Heart left ventricle (tissue), 13 donors: ENCODE results near the gene LMCD1.

ENCODE experiments used
- POLR2A ChIP-seq, 2 donors: fragments of 450-650 bp; IDR thresholded peaks; one replicate each; pipeline ENCODE4 v1.6.1; 2017; ENCODE audit warnings: antibody characterized with exemption in 2 of 2, mild to moderate bottlenecking in 2 of 2, moderate library complexity in 2 of 2
- TF ChIP-seq, protein P1 (sequence below), 12 donors: fragments of 200-600 bp; sonication (generic) in 4 of 12; IDR thresholded peaks; one replicate each; pipeline versions ENCODE4 v1.5.0 to v1.8.0; 2018 to 2022; ENCODE audit warnings: antibody characterized with exemption in 12 of 12, mild to moderate bottlenecking in 5 of 12
- donor health status: ischemic (EF 13 %, LVEDD 7.1; RV severe dilation, severe dysfunction).
- donor health status: DM: no; HTN: yes; CAD: no.
- donor health status: DM: no; HTN: no; CAD: no.
- donor health status: ischemic (EF 25% LVEDD 6.9; RV normal size, moderate dysfunction).
- donor health status: ischemic (EF 25% LVEDD 5.7; RV mildly dilated, moderate dysfunction).
- donor health status: ischemic (EF 35%, LVEDD 5.7; RV mildly dilated, moderate dysfunction).
- donor health status: nonischemic (EF 11% LVEDD 7.7; RV severe dilation, severe dysfunction).
- donor health status: DM: yes; HTN: yes; CAD: no.
- donor health status: PGD.
- donor health status: ischemic (EF 29% LVEDD 5.4; RV normal size, mild dysfunction).
- donor health status: nonischemic (EF 23%, LVEDD 6.1; RV moderate dilation, normal function).

GRCh38 chr3:8519156-8519555 is 17.5 kb downstream of the LMCD1 start:
- TF ChIP-seq, protein P1, sequence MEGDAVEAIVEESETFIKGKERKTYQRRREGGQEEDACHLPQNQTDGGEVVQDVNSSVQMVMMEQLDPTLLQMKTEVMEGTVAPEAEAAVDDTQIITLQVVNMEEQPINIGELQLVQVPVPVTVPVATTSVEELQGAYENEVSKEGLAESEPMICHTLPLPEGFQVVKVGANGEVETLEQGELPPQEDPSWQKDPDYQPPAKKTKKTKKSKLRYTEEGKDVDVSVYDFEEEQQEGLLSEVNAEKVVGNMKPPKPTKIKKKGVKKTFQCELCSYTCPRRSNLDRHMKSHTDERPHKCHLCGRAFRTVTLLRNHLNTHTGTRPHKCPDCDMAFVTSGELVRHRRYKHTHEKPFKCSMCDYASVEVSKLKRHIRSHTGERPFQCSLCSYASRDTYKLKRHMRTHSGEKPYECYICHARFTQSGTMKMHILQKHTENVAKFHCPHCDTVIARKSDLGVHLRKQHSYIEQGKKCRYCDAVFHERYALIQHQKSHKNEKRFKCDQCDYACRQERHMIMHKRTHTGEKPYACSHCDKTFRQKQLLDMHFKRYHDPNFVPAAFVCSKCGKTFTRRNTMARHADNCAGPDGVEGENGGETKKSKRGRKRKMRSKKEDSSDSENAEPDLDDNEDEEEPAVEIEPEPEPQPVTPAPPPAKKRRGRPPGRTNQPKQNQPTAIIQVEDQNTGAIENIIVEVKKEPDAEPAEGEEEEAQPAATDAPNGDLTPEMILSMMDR (IDR thresholded peaks at IDR 0.05) = no peak
- no peak for TF ChIP-seq POLR2A (IDR thresholded peaks at IDR 0.05)
